CD4-positive, alpha-beta T cell treated with Interleukin-17A for 1 hour (primary cell): ENCODE results near the gene FARP1.
"Not testable (repeated sequence)": the region's sequence is repeated elsewhere in the genome, so short reads cannot be mapped to it uniquely, and the experiment has no call there.

Experiments used
- DNase-seq: peaks from one replicate; pipeline ENCODE4 v3.0.0-alpha.2; 2020

Gene FARP1

DNA sequence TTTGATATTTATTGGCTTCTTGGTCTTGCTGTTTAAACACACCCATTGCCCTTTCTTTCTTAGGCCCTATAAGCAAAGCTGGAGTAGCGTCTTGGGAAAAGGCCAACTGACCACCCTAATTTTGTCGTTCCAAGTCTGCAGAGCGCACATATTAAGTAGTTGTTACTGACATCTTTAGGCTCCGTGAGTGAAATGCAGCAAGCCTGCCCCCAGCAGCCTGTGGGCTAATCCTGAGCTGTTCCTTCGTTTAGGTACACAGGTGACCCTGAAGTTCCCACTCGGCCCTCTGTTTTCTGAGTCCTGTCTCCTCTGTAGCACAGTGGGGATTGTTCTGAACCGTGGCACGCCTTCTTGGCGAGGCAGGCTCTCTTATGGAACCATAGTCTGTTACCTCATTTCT, 263.5 kb downstream of the FARP1 start:
- no peak for DNase-seq

DNA sequence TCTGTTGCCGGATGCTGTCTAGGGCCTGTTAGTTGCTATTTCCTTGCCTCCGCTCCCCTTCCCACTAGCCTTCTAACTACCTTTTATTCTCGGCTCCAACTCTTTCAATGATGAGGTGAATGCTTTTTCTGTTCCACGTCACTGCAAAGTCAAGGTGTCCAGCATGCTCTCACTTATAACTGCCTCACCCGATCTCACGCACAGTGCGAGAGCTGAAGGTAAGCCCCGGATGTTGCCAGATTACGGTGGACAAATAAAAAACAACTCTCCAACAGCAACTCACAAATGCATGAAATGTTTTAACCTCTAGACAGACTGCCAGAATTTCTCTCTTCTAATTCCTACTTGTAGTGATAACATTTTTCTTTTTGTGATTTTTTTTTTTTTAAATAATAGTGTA, 264.1 kb downstream of the FARP1 start:
- no peak for DNase-seq

DNA sequence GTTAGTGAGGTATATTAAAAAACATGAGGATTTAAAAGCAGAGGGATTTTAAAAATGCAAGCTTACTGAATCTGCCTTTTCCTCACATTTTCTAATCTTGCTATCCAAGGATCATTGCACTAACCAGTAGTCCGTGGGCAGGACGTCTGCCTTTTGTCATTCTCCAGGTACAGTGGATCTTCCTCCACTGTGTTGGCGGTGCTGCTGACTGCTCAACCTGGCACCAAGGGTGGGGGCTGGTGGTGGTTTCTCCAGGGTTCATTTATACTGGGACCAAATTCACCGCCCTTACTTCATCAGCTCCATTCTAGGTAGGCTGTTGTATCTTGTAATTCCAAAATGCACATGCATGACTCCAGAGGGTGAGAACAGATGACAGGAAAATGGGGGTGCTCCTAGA, 264.7 kb downstream of the FARP1 start:
- DNase-seq, result no peak

DNA sequence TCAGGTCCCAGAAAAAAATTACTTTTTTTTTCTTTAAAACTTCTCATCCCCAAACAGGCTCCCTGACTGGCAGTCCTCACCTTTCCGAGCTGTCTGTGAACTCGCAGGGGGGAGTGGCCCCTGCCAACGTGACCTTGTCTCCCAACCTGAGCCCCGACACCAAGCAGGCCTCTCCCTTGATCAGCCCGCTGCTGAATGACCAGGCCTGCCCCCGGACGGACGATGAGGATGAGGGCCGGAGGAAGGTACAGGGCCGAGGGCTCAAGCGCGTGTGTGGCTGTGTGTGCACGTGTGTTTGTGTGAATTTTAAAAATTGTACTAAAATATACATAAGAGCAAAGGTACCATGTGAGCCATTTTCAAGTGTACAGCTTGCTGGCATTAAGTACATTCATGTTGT, 266.4 kb downstream of the FARP1 start:
- no peak for DNase-seq

DNA sequence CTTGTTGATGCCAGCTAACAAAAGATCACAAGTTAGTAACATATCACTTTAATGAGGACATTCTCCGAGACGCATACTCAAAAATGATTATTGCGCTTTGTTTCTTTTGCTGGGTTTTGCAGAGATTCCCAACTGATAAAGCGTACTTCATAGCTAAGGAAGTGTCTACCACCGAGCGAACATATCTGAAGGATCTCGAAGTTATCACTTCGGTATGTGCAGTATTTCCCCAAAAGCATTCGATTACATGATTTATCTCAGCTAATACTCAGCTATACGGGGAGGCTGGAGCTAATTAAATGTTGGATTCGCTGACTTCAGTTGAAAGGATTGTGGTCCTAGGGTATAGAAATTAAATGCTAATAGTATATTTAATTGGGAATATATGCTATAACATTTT, 267.7 kb downstream of the FARP1 start:
- DNase-seq, result no peak

DNA sequence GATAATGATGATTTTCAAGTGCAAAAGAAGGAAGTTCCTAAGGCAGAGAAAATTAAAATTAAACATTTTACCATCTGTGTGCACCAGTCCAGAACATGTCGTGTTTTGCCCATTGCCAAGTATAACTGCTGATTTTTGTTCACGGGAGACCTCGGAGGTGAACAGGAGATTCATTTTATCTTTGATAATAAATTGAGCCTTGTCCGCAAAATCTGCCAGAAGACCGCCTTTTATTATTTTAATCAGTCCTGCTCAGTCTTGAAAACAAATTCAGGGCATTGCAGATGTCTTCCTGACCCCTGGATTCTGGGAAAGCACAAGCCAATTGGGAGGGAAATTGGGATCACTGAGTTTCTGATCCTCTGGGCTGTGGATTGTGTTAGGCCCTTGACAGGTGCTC, 268.1 kb downstream of the FARP1 start:
- no peak for DNase-seq

DNA sequence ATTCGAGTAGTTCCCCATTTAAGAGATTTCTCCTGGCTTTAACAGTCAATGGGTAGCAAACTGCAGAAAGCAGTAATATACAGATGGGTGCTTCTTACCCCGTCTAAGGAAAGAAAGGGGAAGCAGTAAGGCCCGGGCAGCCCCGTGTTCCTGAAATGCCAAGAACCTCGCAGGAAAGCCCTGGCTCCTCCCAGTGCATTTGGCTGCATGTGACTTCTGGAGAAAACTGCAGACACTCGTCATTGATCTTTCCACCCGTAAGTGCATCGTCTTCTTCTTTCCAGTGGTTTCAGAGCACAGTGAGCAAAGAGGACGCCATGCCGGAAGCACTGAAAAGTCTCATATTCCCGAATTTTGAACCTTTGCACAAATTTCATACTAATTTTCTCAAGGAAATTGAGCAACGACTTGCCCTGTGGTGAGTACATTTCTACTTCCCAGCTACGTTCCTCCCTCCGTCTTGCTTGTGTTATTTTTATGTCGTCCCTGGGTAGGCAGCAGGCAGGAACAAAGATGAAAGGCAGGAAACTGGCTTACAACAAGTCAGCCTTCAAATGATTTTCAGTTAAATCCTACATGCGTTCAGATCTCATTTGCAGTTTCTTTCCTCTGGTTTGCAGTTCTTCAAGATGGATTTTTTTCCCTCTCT, 268.8 kb downstream of the FARP1 start:
- no peak for DNase-seq

DNA sequence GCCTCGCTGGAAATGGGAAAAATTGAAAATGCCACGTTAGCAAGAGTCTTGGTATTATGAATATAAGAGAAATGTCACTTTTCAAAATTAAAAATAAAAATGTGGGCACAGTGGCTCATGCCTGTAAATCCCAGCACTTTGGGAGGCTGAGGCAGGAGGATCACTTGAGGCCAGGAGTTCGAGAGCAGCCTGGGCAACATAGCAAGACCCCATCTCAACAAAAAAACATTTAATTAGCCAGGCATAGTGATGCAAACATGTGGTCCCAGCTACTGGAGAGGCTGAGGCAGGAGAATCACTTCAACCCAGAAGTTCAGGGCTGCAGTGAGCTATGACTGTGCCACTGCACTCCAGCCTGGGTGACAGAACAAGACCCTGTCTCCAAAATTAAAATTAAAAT, 270.4 kb downstream of the FARP1 start:
- DNase-seq, result not testable (repeated sequence)

DNA sequence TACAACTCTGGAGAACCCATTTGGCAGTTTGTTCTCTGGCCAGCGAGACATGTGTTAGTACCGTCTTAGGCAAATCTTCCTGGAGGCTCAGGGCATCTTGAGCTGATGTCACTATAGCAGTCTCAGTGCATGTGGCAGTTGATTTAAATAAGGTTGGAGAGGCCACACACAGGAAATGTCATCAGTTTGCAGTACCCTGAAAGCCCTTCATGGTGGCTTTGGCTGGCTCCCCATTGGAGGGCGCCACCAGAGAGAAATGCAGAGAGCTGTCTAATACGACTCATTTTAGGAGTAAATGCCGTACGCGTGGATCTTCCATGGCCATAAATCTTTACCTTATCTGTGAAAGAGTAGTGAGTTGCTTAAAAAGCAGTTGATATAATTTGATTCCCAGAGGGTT, 270.9 kb downstream of the FARP1 start:
- no peak for DNase-seq

DNA sequence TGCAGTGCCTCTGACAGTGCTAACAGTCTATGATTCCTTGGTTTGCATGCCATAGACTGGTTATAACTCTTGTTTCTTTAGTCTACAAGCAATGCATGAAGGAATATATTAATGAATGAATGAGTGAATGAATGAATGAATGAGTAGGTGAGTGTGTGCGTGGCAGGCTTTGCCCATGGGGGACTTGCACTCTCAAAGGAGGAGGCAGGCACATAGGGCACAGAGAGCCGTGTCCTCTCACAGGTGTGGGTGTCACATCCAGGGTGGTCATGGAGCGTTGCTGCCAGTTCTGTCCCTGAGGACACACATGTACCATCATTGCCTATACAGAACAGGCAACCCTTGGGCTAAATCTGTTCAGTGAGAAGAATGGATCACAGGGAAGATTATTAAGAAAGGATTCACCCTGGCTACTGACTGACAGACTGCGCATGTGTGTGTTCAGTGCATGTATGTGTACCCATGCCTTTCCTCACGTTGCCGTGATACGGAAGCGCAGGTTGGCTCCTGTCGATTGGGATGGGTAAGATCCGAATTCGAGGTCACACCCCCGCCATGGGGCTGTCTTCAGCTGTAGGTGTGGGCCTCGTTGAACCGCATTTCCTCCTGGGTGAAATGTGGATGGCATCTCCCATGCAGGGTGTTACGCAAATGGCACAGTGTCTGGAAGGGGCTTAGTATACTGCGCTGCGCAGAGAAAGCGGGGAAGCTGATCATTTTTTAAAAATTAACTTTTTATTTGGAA, 272.6 kb downstream of the FARP1 start:
- no peak for DNase-seq

DNA sequence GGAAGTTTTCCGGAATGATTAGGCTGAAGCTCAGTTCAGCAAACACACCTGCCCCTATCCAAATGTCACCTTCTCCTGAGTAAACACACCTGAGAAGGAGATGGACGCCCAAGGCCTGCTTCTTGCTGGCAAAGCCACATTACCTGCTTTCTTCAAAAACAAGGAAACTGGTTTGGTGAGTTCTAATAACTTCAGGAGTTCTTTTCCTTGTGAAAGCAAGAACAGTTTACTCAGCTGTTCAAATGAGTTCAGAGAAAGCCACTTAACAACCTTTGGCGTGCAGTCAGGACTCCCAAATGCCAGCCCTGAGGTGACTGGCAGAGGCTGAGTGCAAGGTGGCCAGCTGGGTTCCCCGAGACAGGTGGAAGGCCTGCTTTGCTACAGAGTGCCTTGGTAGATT, 273.5 kb downstream of the FARP1 start:
- DNase-seq, result no peak

DNA sequence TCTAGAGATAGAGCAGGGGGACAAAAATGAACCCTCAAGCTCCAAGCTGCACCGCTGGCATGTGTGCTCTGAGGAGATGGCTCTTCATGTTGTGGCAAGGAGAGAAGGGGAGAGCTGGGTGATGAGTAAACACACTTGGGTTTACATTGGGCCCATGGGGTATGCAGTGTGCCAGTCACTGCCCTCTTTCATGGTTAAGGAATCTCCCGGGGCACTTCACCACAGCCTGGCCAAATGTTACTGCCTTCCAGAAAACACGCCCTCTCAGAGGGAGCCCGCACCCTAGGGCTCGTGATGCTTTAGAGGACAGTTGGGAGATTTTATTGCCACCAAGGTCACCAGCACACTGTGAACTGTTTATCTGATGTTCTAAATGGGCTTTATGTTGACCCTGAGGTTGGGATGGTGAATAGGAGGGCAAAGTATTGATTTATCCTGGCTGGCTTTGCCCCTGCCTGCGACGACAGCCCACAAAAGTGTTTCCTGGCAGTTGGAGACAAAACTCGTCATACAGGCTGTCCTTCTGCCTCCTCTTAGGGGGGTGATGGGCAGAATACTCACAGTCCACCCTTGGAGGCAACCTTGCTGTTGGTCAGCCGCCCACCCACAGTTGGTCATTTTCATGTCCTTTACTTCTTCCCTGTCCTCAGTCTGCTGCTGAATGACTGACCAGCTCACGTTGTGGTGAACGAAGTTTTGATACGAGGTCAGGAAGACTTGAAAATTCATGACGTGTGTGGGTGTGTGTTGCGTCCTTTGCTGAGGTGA, 277.1 kb downstream of the FARP1 start:
- DNase-seq, result no peak

DNA sequence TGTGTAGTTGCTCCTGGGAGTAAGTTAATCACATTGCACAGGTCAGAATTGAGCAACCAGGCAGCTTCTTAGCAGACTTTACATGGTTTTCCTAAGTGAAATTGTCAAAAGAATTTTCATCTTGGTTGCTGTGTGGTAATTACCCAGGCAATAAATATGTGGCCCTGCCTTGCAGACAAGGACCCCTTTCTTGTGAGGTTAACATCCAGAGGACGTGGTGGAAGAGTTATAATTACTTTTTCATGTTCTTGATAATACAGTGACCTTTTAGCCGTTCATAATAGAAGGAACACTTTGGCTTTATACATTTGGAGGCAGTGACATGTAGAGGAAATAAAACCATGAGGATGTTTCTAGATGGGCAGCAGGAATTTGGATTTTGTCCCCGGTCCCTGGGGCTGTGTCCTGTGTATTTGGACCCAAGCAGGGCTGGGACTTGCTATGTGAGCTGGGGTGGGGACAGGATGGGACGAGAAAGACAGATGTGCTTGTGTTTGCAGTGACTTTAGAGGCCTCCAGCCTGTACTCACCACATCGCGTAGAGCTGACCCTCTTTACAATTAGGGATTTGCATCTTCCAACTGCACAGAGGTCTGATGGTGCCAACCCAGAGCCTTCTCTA, 277.8 kb downstream of the FARP1 start:
- no peak for DNase-seq

DNA sequence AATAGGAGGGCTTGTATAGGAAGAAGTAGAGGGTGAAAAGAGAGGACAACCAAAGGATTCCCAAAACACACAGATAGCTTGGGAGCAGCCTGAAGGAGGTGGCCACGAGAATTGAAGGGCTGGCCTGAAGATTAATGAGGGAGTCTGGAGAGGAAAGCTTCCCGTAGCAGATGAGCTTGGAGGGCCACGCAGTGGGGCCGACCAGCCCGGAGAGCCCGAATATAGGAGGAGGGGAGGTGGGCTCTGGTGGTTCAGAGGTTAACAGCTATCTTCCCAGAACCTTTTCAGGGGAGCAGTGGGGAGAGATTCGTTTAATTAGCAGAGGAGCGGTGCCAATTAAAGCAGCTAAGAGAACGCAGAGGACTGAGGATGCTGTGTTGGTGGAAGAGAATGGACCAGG, 279.2 kb downstream of the FARP1 start:
- no peak for DNase-seq

DNA sequence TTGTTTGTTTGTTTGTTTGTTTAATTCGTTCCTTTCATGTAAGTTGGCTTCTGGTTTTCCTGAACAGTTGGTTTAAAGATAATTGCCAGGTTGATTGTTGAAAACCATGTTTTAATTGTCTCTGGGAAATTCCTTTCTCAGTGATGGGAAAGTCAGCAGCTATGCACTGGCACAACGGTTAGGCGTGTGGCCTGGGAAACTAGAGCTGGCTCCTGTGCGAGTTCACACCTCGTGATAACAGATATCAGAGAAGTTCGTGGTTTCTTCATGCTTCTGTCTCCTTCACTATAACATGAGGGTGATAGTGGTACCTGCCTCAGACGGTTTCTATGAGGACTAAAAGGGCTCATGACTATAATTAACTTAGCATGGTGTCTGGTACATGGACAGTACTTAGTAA, 280.5 kb downstream of the FARP1 start:
- no peak for DNase-seq

DNA sequence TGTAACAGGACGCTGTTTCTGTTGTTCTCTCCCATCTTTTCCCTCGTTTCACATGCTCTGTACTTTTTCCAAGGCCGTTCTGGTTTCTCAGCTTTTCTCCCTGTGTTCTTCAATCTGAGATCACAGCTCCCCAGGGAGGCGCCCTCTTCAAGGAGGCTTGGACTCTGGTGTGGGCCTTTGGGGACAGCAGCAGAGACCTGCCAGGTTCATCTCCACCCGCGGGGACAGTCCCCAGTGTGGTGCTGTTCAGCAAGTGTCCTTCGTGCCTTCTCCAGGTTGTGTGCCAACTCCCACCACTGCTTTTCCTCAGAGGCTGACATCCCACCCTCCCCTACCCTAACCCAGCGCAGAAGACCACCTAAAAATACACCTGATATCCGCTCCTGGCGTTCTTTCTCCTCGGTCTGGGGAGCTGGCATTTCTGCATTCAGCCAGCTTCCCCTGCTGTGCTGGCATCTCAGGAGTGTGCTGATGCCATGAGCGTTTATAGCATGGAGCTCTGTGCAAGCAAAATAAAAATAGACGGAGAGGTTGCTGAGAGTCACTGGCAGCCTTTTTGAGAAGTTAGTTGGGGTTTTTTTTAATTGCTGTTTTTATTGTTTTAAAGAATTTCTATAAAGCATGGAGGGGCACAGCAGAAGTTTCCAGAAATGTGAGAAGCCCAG, 284.6 kb downstream of the FARP1 start:
- no peak for DNase-seq

DNA sequence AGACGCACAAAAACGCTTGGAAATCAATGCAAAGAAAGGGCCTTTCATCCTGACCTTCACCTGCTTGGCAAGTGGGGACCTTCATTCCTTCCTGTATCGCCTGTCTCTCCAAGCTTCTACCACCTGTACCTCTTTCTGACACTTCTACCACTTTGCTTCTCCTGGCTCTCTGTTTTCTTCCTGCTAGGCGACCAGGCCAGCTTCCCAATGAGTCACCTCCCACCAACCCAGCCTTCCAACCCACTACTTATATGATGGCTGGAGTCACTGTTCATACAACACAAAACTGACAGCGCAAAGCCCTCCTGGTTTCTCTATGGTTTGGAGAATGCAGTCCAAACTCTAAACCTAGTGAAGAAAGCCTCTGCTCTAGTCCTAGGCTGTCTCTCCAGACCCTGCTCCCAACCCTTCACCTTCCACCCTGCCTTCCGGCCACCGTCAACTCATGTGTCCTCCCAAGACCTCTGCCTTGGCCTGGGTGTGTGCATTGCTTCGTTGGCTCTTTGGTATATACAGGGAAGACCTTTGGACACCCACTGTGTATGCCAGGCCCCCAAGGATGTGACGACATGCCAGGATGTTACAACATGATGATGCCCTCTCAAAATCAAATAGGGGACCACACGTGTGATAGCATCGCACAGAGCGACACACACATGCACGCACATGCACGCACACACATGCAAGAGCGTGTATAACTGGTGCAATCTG, 285.5 kb downstream of the FARP1 start:
- no peak for DNase-seq

DNA sequence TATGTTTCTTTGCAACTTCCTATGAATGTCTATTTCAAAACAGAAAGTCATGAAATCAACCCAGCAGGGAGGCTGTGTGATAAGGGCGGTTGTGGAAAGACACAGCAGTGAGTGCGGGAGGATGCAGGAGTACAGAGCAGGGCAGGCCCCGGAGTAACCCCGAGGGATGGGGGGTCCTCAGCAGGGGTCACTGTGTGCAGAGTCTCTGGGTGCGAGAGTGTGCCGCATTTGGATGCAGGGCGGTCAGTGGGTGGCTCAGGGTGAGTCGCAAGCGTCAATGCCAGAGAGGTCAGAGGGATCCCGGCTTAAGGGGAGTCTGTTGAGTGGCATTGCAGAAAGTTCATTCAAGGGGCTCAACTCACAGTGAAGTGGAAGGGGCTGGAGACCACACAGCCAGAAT, 286.2 kb downstream of the FARP1 start:
- DNase-seq, result no peak

DNA sequence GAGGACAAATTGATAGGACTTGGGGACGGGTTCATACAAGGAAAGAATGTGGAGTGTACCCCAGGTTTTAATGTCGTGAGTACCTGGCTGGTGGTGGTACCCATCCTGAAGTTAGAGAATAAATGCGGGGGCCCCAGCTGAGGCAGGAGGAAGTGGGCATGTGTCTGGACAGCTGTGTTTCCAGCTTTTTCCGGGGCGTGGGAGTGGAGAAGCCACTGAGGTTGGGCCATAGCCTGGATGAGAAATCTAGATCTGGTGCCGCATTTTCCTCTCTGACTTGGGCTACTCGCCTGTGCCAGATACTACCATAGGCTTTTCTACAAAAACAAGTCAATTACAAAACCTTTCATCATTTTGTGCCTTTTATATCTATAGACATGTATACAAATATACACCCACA, 286.6 kb downstream of the FARP1 start:
- DNase-seq, result no peak

DNA sequence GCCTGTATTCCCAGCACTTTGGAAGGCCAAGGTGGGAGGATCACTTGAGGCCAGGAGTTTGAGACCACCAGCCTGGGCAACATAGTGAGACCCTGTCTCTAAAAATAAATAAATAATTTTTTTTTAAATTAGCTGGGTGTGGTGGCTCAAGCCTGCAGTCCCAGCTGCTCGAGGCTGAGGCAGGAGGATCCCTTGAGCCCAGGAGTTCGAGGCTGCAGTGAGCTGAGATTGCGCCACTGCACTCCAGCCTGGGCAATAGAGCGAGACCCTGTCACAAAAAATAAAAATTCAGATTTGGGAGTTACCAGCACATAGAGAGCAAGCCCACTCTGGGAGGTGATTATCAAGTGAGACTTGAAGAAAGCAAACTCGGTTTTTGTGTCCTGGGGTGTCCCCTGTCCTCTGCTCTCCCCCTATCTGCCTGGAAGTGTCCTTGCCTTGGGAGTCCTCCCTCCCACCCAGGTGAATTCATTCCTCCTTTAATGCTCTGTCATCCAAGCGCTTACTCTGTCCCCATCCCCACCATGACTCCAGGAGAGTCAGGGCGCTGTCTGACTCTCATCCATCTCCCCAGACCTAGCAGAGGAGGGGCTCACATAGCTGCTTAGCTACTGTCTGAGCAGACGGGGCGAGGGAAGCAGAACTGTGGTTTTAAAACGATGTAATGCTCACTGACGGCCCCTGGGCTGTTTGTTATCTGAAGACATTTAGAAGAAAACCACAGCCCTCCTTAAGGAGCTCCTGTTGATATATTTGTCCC, 287.3 kb downstream of the FARP1 start:
- no peak for DNase-seq

DNA sequence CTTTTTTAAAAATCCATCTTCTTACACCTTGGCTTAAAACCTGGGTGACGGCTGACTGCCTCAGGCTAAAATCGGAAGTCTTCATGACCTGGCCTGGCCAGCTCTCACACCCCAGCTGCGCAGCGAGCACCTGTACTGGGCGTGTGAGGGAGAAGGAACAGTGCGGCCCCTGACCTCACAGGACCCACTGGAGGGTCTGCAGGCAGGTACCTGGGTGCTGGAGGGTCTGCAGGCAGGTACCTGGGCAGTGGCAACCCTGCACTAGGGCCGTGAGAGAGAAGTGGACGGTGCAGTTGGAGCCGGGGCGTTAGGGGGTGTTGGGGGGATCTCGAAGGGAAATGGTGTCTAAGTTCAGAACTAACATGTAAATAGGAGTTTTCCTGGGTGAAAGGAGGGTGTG, 289.7 kb downstream of the FARP1 start:
- DNase-seq, result no peak

DNA sequence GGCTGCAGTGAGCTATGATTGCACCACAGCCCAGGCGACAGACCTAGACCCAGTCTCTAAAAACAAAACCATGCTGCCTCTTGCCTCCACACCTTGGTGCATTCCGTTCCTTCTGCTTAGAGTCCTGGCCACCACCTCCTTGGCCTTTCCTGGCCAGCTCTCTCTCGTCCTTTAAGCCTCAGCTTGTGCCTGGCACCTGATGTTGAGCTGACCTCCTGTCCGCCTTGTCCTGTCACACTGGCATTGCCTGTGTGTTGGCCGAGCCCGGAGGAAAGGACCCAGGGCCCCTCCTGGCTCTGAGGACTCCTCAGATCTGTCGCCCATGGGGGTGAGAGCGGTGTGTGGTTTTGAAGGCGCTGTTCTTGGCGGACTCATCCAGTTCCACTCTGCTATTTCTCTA, 290.8 kb downstream of the FARP1 start:
- no peak for DNase-seq
